Myocyte (in vitro differentiated cells): ENCODE measurements around the gene ZFPM1. TPM values are rescaled to one million over a fixed set of nuclear protein-coding genes. Genes with fewer than 3 reads are reported as not detected.
"Not testable (repeated sequence)": the region's sequence is repeated elsewhere in the genome, so short reads cannot be mapped to it uniquely, and the experiment has no call there.

Source experiments
- DNase-seq: peaks from one replicate; pipeline ENCODE4 v3.0.0-alpha.2; 2012; ENCODE audit warnings: low read depth
- polyA plus RNA-seq: library from polyadenylated mRNA; unstranded; fragments of >200 nt; gene quantifications from one replicate; pipeline ENCODE4 v1.2.1, GENCODE V29; 2012; ENCODE audit warnings: missing spikeins
- total RNA-seq: library from RNA; depleted of rRNA; stranded (reverse); fragments of >200 nt; gene quantifications from 2 replicates; pipeline ENCODE4 v1.2.3, GENCODE V29; 2014

ZFPM1 gene
- total RNA-seq, result 0.70 and 0.94 TPM in 2 replicates
- polyA plus RNA-seq, result 3.3 TPM

DNA sequence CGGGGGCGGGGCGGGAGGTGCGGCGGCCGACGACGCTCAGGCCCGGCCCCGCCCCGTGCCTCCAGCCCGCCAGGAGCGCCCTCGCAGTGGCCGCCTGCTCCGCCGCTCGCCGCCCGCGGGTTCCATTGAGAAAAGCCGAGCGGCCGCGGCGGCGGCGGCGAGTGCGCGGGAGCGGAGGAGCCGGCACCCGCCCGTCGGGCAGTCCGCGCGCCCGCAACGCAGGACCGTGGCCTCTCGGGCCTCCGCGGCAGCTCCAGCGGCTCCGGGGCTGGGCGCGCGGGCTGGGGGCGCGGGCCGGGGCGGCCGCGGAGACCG lies at the start of gene ZFPM1:
Gene ZFPM1 (plus strand): TSS at position 64 of the 315 bp plus-strand sequence. CDS start 359 bp downstream, outside the sequence.
- no peak for DNase-seq

DNA sequence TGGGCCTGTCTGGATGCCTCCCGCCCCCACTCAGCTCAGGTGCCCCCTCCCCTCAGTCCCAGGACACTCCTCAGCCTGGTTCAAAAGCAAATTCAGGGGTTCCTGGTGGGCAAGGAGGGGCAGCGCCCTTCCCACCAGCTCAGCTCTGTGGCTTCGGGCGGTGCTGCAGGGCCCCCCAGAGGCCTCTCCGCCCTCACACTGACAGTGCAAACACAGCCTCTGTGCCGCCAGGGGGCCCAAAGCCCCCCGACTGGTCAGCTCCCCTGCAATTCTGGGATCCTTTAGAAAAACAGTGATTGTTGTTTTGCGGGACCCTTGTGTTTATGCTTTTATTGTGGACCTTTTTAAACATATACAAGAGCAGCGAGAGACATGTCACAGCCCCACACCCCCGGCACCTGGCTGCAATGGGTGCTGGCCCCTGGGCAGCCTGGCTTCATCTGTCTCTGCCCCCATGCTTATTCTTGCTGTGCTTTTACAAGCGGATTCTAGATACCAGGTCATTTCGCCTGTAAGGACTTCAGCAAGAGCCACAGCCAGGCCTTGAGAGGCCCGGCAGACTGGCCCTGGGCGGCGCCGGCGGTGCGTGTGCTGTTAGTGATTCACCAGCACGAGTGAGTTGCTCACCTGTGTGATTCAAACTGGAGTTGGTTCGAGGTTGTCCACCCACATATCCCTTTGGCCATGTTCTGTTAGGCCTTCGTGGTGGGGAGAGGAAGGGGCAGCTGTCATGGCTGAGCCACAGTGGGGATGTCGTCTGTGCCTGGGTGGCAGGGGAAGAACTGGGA lies 49.1 kb upstream of the ZFPM1 start:
- peak; percentile 32 for DNase-seq

DNA sequence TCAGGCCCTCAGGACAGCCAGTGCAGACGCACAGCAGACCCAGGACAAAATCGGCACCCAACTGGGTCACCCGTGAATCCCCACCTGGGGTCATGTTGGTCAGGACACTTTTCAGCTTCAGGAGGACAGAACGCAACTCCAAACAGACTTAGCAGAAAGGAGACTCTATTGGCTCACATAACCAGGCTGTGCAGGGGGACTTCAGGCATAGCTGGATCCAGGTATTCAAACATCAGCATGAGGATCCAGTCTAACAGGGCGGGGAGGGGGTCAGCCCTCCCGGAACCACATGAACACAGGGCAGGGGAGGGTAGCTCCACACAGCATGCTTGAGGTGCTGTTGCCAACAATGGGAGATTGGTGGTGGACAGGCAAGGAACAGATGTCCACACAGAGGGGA lies 48.3 kb upstream of the ZFPM1 start:
- DNase-seq, result no peak

DNA sequence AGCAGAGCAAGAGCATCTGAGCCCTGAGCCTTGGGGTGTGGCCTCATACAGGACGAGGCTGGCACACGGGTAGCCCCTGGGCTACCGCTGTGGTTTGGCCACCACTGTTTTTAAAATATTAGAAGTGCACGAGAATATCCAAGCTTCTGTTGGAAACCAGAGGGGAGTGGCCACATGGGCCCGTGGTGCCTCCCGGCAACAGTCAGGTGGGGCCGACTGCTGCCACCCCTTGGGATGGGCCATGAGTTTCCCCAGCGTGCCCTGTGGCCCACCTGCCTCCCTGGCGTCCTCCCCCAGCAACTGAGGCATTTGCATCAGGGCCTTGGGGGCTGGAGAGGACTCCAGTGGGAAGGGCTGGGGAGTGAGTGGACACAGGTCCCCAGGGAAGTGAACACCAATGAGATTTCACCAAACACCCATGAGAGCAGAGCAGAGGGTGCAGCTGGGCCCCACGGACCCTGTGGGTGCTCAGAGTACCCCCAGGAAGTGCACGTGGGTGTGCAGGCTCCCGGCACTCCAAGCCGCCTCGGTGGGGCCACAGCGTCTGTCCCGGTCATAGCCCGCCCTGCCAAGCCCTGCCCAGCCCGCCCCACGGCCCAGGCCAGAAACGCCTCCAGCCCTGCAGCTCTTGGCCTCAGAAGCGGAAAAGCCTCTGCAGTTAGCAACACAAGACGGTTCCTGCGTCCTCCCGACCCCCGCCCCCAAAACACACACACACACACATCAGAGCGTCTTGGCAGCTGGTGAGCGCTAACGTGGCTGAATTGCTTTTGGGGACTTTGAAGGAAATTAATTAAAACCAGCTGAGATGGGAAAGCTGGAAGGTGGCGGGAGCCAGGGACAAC lies 47.6 kb upstream of the ZFPM1 start:
- DNase-seq, result no peak

DNA sequence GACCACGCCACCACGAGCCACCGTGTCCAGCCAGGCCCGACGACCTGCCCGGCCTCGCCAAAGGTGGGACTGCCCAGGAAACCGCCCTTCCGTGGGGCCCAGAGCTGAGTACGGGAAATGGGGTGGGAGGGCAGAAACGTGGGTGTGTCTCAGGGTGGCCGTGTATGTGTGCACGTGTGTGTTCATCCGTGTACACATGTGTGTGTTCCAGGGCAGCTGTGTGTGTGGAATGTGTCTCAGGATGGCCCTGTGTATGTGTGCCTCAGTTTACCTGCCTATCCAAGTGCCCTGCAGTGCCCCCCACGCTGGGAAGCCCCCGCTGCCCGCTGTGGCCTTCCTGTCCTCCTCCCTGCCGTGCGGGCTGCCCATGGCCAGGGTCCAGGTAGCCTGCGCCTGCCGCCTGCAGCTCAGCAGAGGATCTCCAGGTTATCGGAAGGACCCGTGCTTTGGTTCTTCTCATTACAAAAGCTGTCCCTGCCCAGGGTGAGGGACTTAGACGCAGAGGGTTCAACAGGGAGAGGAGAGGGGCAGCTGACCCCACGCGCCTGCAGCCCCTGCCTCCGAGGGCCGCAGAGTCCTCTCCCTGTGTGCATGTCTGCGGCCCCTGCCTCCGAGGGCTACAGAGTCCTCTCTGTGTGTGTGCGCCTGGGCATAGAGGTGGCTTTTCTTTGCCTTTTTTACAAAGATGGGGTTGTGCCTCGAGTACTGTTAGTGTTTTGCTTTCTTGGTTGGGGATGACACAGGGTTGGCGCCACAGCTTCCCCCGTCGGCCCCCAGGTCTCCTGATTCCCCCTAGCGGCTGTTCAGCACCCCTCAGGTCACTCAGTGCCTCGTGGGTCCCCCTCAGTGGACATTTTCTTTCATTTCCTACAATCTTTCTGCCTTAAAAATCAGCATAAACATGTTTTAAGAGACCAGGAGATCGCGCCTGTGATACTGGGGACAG lies 46.7 kb upstream of the ZFPM1 start:
- DNase-seq, result no peak

DNA sequence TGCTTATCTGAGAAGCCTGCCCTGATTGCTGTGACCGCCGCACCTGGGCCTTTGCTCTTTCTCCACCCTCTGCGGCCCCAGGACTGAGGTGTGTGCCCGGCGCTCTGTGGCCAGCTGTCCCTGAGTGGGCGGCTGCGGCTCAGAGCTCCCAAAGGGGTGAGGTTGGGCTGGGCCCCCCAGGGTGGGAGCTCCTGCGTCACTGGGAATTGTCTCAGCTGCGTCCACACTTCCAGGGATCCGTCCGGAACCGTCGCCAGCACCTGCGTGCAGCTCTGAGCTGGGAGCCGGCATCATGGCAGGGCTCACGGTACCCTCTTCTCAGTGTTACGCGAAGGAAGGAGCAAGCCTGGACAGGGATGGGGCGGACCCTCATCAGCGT lies 46.0 kb upstream of the ZFPM1 start:
- no peak for DNase-seq

DNA sequence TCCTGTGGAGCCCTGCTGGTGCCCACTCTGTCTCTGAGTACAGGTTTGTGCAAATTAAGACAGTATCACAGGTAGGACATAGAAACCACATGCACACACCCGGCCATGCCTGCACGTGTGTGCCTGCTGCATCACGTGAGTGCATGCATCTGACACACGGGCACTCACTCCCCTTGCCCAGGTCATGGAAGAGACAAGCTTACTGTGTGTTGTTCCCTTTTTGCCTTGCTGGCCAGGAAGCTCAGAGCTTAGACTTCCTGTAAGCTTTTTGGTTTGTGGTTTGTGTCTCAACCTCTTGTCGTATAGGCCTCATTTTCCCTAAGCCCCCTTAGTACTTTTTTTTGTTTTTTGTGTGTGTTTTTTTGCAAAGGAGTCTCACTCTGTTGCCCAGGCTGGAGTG lies 45.3 kb upstream of the ZFPM1 start:
- no peak for DNase-seq

DNA sequence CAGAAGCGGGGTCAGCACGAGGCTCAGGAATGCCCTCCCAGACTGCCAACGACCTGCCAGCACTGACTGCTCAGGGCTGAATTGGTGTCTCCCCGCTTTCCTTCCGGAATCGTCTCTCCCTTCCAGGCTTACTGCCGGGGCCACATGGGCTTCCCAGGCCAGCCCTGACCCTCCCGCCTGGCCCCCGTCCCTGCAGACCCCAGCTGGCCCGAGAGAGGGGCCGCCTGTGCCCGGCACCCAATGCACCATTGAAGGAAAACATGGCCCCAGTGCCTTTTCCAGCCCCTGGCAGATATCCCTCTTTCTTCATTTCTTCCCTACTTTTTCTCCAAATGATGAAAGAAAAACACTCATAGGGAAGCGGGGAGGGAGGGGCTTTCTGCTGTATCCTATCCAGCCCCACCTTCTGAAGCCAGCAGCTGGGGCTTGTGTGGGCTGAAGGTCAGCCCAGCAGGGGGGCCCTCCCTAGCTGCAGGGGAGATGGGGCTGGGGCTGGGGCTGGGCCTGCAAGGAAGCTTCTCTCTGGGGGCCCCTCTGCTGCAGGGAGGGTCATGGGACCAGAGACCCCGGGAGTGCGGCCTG lies 44.4 kb upstream of the ZFPM1 start:
- no peak for DNase-seq

DNA sequence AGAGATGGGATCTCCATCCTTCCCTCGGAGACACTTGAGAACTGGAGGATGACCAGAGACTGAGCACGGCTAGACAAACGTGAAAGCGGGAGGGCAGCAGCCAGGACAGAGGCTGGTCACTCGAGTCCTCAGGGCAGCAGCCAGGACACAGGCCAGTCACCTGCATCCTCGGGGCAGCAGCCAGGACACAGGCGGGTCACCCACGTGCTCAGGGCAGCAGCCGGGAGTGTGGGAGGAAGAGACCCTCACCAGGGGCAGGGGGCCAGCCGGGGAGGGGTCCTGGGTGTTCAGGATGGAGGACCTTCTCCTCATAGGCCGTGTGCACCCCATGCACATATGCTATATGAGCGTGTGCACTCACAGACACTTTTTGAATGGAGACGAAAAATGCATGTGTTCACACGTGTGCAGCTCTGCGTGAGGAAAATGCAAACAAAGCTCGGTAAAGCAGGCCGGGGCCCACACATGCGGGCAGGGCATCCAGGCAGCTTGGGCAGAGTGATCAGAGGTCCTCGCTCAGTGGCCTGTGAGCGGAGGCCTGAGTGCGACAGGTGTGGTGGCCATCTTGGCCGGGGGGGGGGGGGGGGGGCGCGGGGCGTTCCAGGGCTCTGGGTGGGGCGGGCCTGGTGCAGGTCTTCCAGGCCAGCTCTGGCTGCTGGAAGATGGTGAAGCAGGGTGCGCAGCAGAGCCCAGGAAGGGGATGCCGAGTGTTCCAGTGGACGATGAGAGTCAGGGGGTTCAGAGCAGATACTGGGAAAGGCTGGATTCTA lies 43.6 kb upstream of the ZFPM1 start:
- no peak for DNase-seq

DNA sequence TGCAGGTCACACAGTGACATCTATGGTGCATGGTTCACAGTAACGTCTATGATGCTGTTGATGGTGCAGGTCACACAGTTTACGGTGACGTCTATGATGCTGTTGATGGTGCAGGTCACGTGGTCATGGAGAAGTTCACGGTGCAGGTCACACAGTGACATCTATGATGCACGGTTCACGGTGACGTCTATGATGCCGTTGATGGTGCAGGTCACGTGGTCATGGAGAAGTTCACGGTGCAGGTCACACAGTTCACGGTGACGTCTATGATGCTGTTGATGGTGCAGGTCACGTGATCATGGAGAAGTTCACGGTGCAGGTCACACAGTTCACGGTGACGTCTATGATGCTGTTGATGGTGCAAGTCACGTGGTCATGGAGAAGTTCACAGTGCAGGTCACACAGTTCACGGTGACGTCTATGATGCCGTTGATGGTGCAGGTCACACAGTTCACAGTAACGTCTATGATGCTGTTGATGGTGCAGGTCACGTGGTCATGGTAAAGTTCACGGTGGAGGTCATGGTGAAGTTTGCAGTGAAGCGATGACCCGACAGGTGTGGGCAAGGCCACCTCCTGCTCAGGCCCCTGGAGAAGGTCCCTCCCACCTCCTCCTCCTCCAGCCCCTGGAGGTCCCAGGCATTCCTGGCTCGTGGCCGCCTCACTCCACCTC lies 42.6 kb upstream of the ZFPM1 start:
- DNase-seq, result not testable (repeated sequence)

DNA sequence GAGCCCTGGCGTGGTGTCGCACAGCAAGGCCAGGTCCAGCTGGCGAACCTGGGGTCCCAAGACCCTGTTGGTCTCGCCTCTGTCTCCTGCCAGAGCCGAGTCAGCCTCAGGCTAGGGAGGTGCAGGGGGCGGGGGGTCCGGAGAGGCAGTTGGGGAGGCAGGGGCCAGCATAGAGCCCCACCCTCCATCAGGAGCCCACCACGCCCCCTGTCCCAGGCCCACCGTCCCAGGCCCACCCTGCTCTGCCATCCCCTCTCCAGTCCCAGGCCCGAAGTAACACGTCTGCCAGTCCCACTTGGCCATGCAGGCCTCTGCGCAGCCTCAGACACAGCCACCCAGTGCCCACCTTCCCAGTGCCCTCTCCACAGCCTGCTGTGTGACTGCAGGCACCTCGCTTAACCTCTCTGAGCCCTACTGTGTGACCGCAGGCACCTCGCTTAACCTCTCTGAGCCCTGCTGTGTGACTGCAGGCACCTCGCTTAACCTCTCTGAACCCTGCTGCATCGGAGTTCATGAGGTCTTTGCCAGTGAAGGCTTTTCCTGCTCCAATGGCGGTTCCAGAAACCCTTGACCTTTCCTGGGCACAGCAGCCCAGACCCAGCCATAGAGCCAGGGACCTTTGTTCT lies 41.0 kb upstream of the ZFPM1 start:
- no peak for DNase-seq

DNA sequence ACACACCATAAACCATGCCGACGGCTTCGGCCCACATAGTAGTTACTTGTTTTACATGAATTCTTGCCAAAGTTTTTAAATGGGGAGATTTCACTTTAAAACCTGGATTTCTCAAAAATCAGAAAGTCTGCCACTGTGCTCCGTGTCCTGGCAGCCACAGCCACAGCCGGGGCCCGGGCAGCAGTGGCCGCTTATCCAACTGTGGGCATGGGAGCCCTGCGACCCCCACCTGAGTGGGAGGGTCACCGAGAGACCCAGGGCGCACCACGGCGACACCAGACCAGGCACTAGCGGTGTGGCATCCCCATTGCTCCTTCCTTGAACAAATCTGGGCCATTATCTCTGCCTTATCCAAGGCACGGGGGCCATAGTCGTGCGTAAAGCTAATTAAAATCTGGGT lies 40.3 kb upstream of the ZFPM1 start:
- no peak for DNase-seq

DNA sequence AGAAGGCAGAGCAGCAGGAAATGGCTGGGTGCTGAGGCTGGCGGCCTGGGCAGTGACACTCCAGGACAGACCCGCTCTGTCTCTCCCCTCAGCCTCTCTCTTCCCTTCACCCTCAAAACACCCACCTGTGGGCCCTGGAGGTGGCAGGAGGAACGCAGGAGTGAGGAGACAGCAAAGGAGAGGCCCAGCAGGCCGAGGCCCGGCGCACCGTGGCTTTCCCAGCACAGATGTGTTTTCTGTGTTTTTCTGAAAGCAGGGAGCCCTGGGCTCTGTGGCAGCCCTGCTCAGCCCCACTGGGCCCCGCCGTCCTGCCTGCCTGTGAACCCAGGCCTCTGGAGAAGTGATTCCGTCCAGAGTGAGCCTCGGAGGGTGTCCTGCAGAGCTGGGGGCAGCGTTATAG lies 39.8 kb upstream of the ZFPM1 start:
- no peak for DNase-seq

DNA sequence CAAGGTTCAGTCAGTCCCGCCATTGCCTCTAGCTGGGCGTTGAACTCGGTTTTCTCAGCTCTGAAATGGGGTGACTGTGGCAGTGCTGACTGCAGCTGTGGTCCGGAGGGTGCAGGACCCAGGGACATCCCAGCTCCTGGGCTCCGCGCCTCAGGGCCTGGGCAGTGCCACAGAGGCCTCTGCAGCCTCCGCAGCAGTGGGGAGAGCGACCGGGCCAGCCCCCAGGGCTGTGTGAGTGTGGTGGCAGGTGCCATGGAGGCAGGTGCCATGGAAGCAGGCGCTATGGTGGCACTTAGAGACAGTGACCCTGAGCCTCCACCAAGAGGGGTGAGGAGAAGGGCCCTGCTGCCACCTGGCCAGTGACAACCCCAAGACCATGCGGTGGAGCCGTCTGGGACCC lies 39.4 kb upstream of the ZFPM1 start:
- no peak for DNase-seq

DNA sequence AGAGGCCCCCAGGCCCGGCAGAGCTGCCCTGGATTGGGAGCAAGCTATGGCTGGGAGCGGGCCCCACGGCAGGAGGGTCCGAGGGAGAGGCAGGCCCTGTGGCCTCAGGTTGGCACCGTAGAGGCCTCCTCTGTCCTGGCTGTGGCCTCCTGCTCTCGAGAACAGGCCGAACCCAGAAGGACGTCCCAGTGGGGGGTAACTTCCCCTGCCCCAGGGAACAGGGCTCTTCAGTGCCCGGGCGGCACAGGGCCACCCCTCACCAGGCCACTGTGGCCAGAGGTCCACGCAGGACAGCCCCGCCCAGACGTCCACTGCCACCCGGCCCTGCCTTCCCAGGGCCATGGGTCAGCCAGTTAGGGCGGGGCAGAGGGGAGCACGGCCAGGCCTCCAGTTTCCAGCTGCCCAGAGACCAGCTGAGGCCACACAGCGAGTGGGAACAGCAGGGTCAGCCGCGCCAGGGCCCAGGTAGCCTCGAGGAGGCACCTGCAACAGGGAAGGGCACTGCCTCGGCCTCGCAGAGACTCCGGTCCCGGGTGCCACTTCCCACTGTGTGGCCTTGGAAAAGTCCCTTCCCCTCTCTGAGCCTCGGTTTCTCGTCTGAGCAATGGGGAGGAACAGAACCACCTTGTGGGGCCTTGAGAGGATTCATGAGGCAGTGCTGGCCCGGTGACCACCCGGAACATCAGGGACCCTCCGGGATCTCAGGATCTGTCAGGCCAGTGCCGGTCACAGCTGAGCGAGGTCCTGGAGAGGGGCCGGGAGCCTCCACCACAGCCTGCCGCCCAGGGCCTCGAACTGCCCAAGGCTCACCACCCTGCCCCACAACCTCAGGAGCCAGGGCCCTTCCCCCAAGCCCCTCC lies 38.3 kb upstream of the ZFPM1 start:
- DNase-seq, result no peak

DNA sequence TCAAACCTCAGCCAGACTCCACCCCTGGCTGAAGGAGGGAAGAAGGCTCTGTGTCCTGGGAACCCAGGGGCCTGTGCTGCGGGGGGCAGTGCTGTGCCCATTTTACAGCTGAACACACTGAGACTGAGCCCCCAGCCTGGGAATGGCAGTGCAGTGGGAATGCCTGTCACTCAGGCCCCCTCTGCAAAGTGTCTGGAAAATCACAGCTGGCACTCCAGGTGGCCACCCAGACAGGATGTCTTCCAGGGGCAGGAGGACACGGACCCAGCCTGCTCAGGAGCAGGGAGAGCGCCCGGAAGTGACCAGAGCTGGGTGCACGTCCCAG lies 37.7 kb upstream of the ZFPM1 start:
- DNase-seq, result no peak

DNA sequence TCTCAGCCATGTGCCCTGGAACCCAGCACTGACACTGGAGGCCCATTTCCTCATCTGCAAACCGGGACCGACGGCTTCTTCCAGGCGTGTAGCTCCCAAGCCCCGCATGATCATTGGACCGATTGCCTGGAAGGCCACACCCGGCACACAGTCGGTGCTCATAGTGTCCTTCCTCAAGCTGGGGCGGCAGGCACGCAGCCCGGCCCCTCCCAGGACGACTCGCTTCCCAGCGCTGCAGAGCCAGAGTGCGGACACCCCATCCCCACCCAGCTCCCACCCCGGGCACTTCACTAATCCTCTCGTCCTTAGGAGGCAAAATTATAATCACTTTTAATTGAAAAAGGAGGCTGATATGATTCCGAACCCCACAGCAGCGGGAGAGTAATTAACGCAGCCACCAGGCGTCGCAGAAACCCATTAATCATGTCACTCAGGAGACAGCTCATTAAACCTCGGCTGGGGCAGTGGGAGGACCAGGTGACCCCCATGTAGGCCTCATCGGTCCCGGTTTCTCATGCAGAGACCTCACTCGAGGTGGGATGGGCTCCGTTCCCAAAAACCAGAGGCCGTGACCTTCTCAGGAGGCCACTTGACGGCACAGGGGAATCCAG lies 37.3 kb upstream of the ZFPM1 start:
- DNase-seq, result no peak

DNA sequence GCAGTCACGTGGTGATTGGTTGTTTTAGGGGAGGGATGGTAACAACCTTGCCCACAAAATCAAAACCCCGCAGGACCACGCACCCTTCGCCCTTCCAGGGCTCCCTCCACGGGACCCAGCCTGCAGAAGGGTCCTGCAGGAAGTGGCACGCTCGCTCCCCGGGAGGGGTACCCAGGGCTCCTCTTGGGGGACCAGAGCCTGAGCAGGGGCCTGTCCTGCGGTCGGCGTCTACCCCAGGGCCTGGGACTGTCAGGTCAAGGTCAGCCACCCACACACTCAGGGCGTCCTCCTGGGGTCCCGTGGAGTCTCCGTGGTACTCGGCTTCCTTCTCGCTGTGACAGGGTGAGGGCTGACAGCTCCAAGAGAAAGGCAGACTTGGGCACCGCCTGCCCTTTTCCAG lies 36.4 kb upstream of the ZFPM1 start:
- no peak for DNase-seq
